HL-60 (cell line): ENCODE measurements around the gene HRCT1.

ENCODE experiments used
- GABPA ChIP-seq: IDR thresholded peaks from 2 replicates; pipeline ENCODE4 v1.6.1; 2012; ENCODE audit warnings: low read depth
- POLR2AphosphoS5 ChIP-seq: IDR thresholded peaks from 2 replicates; pipeline ENCODE4 v1.6.1; 2012; ENCODE audit warnings: low read depth
- SPI1 ChIP-seq: IDR thresholded peaks from 2 replicates; pipeline ENCODE4 v1.6.1; 2012; ENCODE audit warnings: low read depth, mild to moderate bottlenecking, borderline replicate concordance
- TF ChIP-seq, protein P1 (sequence below): IDR thresholded peaks from 2 replicates; pipeline ENCODE4 v1.6.1; 2012; ENCODE audit warnings: low read depth; ENCODE audit not compliant: insufficient replicate concordance
- TF ChIP-seq, protein P2 (sequence below): IDR thresholded peaks from one replicate; pipeline ENCODE4 v1.5.1; 2011; ENCODE audit warnings: low read length, control low read depth, inconsistent platforms; ENCODE audit not compliant: insufficient read depth

DNA sequence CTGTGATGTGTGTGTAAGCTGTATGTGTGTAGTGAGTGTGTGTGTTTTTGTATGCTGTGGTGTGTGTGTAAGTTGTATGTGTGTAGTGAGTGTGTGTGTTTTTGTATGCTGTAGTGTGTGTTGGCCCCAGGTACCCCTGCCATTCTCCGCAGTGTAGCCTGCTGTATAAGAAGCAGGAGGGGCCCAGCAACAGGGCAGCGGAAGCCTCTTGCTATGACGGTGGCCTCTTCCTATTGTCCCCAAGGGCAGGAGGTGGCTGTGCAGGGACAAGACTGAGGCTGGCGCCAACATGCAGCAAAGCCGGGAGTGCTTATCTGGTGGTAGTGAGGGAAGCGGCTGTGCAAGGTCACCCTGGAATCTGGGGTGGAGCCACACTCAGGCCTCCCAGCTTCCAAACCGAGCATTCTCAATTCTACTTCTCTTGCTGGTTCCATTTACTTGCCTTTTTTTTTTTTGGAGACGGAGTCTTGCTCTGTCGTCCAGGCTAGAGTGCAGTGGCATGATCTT lies 8.4 kb downstream of the HRCT1 start:
- TF ChIP-seq, protein P1, sequence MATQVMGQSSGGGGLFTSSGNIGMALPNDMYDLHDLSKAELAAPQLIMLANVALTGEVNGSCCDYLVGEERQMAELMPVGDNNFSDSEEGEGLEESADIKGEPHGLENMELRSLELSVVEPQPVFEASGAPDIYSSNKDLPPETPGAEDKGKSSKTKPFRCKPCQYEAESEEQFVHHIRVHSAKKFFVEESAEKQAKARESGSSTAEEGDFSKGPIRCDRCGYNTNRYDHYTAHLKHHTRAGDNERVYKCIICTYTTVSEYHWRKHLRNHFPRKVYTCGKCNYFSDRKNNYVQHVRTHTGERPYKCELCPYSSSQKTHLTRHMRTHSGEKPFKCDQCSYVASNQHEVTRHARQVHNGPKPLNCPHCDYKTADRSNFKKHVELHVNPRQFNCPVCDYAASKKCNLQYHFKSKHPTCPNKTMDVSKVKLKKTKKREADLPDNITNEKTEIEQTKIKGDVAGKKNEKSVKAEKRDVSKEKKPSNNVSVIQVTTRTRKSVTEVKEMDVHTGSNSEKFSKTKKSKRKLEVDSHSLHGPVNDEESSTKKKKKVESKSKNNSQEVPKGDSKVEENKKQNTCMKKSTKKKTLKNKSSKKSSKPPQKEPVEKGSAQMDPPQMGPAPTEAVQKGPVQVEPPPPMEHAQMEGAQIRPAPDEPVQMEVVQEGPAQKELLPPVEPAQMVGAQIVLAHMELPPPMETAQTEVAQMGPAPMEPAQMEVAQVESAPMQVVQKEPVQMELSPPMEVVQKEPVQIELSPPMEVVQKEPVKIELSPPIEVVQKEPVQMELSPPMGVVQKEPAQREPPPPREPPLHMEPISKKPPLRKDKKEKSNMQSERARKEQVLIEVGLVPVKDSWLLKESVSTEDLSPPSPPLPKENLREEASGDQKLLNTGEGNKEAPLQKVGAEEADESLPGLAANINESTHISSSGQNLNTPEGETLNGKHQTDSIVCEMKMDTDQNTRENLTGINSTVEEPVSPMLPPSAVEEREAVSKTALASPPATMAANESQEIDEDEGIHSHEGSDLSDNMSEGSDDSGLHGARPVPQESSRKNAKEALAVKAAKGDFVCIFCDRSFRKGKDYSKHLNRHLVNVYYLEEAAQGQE: no peak
- TF ChIP-seq, protein P2, sequence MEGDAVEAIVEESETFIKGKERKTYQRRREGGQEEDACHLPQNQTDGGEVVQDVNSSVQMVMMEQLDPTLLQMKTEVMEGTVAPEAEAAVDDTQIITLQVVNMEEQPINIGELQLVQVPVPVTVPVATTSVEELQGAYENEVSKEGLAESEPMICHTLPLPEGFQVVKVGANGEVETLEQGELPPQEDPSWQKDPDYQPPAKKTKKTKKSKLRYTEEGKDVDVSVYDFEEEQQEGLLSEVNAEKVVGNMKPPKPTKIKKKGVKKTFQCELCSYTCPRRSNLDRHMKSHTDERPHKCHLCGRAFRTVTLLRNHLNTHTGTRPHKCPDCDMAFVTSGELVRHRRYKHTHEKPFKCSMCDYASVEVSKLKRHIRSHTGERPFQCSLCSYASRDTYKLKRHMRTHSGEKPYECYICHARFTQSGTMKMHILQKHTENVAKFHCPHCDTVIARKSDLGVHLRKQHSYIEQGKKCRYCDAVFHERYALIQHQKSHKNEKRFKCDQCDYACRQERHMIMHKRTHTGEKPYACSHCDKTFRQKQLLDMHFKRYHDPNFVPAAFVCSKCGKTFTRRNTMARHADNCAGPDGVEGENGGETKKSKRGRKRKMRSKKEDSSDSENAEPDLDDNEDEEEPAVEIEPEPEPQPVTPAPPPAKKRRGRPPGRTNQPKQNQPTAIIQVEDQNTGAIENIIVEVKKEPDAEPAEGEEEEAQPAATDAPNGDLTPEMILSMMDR: no peak
- TF ChIP-seq POLR2AphosphoS5: no peak
- no peak for TF ChIP-seq GABPA
- no peak for TF ChIP-seq SPI1
